ENCODE measurements around the gene ETV3L.
"Not testable (repeated sequence)": the region's sequence is repeated elsewhere in the genome, so short reads cannot be mapped to it uniquely, and the experiment has no call there.

ETV3L gene

GRCh38 chr1:157084720-157085119 is 14.9 kb downstream of the ETV3L start:
- DNase-seq, result no peak

- DNase-seq, result no peak
These were observed 17.9 kb downstream of the ETV3L start for GRCh38 chr1:157081707-157082106.

GRCh38 chr1:157080714-157081113 is 18.9 kb downstream of the ETV3L start:
- no peak for DNase-seq

- DNase-seq, result no peak
These were observed 22.2 kb downstream of the ETV3L start for GRCh38 chr1:157077394-157077793.

GRCh38 chr1:157073944-157074685 is 25.5 kb downstream of the ETV3L start:
- peak in 38 of 56 donors; percentile 8 to 73 (median 42) for DNase-seq

GRCh38 chr1:157069601-157070000 is 30.0 kb downstream of the ETV3L start:
- no peak for DNase-seq

GRCh38 chr1:157059241-157059640 is 40.4 kb downstream of the ETV3L start:
- not testable (repeated sequence) for DNase-seq

- no peak for DNase-seq
These were observed 43.3 kb downstream of the ETV3L start for GRCh38 chr1:157056269-157056668.

GRCh38 chr1:157055729-157056128 is 43.9 kb downstream of the ETV3L start:
- not testable (repeated sequence) for DNase-seq

- DNase-seq, result no peak
These were observed 48.8 kb downstream of the ETV3L start for GRCh38 chr1:157050836-157051235.

- DNase-seq, result no peak
These were observed 52.6 kb downstream of the ETV3L start for GRCh38 chr1:157047062-157047410.

GRCh38 chr1:157045250-157046218 is 54.1 kb downstream of the ETV3L start, which contains the start of gene ARHGEF11:
Gene ARHGEF11, minus strand, starts transcription at chr1:157045742. Its CDS starts 1,412 bp downstream, at chr1:157044330.
- peak; percentile 27 to 90 (median 77) for DNase-seq

GRCh38 chr1:157044326-157044725 is 55.3 kb downstream of the ETV3L start:
- DNase-seq, result no peak

GRCh38 chr1:157043685-157044084 is 55.9 kb downstream of the ETV3L start:
- DNase-seq, result peak in 2 of 56 donors; percentile 2 to 3

- DNase-seq, result no peak
These were observed 56.8 kb downstream of the ETV3L start for GRCh38 chr1:157042846-157043245.

Data from amygdala (tissue), 56 donors.